ENCODE results near the gene ATRNL1.

ATRNL1 gene

GRCh38 chr10:115056186-115056585 lies 37.0 kb upstream of the ATRNL1 start:
- TF ChIP-seq CTCF (IDR thresholded peaks at IDR 0.05; ENCODE audit: borderline replicate concordance, control extremely low read depth, extremely low read depth, insufficient read depth, missing control alignments) = no peak
- DNase-seq (ENCODE audit: low spot score) = no peak
- in situ Hi-C loops (cut with MboI; ENCODE audit: low sequenced_read_pairs, unreplicated experiment) = no loop called here

DNA sequence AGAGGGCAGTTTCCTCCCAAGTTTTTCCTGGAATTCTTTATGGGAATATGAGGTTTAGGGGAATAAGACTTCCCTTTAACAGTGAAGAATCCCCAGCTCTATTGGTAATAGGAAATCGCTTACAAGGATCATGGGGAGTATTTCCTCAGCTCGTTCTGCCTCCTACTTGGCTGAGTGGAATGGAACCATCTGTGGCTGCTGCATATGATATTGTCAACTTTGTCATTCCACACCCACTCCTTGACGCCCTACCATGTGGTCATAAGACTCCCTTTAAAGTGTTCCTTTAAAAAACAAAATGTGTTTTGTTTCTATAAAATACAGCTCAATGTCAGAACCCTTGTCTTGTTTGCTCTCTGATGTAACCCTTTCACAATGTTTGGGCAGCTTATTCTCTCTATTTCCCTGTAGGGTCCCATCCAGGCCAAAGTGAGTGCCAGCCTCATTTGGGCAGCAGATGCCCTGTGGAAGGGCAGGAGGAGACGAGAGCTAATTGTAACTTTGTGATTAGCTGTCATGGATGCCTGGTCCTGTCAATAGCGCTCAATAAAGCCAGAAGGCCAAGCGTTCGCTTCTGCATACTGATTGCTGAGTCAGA lies 33.8 kb upstream of the ATRNL1 start:
- no peak for DNase-seq (ENCODE audit: low spot score)

GRCh38 chr10:115063701-115064658 lies 29.2 kb upstream of the ATRNL1 start:
- in situ Hi-C loops (cut with MboI; ENCODE audit: low sequenced_read_pairs, unreplicated experiment) = no loop called here
- TF ChIP-seq CTCF (IDR thresholded peaks at IDR 0.05; ENCODE audit: borderline replicate concordance, control extremely low read depth, extremely low read depth, insufficient read depth, missing control alignments) = no peak

More for the DNA sequence above, 33.8 kb upstream of the ATRNL1 start:
- in situ Hi-C loops (cut with MboI; ENCODE audit: low sequenced_read_pairs, unreplicated experiment) = no loop called here
- TF ChIP-seq CTCF (IDR thresholded peaks at IDR 0.05; ENCODE audit: borderline replicate concordance, control extremely low read depth, extremely low read depth, insufficient read depth, missing control alignments) = no peak

DNA sequence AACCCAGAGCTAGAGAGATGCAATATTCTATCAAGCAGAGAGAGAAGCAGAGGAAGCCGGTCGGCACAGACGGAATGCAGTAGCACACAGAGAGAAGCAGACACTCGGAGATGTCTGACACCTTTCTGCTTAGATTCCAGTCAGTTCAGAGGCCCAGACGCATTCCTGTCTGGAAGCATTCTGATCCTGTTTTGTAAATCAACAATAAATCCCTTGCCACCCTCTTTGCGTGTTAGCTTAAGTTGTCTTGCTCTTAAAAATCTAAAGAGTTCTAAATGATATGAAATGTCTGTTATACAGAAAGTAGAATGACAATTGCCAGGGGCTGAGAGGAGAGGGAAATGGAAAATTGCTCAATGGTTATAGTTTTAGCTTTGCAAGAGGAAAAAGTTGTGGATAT lies 27.4 kb upstream of the ATRNL1 start:
- DNase-seq (ENCODE audit: low spot score) = no peak
- TF ChIP-seq CTCF (IDR thresholded peaks at IDR 0.05; ENCODE audit: borderline replicate concordance, control extremely low read depth, extremely low read depth, insufficient read depth, missing control alignments) = no peak
- in situ Hi-C loops (cut with MboI; ENCODE audit: low sequenced_read_pairs, unreplicated experiment) = no loop called here

More at GRCh38 chr10:115063701-115064658, 29.2 kb upstream of the ATRNL1 start:
- no peak for DNase-seq (ENCODE audit: low spot score)

DNA sequence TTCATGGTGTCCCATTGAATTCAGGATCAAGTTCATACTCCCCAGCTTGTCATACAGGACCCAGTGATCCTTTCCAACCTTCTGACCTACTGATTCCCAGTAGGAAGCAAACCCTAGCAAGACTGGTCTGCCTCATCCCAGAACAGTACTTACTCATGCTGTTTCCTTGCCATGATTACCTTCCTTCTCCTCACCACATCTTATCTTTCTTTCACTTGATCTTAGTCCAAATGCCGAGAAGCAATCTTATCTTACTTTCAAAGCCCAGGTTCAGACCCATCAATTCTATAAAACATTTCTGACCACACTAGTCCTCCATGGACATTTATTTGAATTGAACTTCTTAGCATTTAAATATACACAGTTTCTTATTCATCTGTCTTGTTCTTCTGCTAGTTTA lies 26.6 kb upstream of the ATRNL1 start:
- in situ Hi-C loops (cut with MboI; ENCODE audit: low sequenced_read_pairs, unreplicated experiment) = no loop called here
- no peak for DNase-seq (ENCODE audit: low spot score)

DNA sequence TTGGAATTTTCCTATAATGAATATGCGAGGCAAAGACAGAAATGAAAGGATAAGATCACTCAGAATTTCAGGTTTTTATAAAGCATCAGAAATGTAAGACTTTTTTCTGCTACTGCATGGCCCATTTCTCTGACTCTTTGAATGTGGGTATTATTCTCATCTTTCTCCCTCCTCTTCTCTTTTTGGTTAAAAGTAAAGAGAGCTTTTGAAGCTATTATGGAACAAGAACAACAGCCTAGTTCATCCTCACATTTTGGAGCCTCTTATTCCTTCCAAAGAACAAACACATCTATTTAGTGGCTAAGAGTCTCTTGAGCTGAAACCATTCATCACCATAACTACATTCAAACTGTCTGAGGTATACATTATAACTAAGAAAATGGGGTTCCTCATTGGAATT lies 19.4 kb upstream of the ATRNL1 start:
- no peak for TF ChIP-seq CTCF (IDR thresholded peaks at IDR 0.05; ENCODE audit: borderline replicate concordance, control extremely low read depth, extremely low read depth, insufficient read depth, missing control alignments)
- in situ Hi-C loops (cut with MboI; ENCODE audit: low sequenced_read_pairs, unreplicated experiment) = no loop called here
- DNase-seq (ENCODE audit: low spot score) = no peak

More for the DNA sequence above, 26.6 kb upstream of the ATRNL1 start:
- no peak for TF ChIP-seq CTCF (IDR thresholded peaks at IDR 0.05; ENCODE audit: borderline replicate concordance, control extremely low read depth, extremely low read depth, insufficient read depth, missing control alignments)
